OCI-LY7 (cell line): ENCODE results near the gene PRX.
"Not testable (repeated sequence)": the region's sequence is repeated elsewhere in the genome, so short reads cannot be mapped to it uniquely, and the experiment has no call there.

ENCODE experiments used
- EZH2phosphoT487 ChIP-seq: fragments of 200-600 bp; sonication (generic); IDR thresholded peaks from 2 replicates; pipeline ENCODE4 v1.6.1; 2018; ENCODE audit warnings: low read depth, borderline replicate concordance, mild to moderate bottlenecking, mixed run types, antibody characterized with exemption, low read length, moderate library complexity, mixed read lengths
- TF ChIP-seq, protein P1 (sequence below): fragments of 200-600 bp; sonication (generic); conservative IDR thresholded peaks from 2 replicates; pipeline ENCODE4 v1.5.1; 2014; ENCODE audit warnings: mild to moderate bottlenecking, antibody characterized with exemption, low read length, moderate library complexity, mixed read lengths

DNA sequence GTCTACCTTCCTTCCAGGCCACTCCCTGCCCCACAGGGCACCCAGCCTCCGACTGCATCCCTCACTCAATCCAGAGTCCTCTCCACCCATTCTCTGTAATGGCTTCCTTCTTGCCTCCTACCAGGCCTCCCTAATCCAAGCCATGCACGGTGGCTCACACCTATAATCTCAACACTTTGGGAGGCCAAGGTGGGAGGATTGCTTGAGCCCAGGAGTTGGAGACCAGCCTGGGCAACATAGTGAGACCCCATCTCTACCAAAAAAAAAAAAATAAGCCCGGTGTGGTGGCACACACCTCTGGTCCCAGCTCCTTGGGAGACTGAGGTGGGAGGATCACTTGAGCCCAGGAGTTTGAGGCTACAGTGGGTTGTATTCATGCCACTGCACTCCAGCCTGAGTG lies 42.9 kb downstream of the PRX start:
- TF ChIP-seq, protein P1, sequence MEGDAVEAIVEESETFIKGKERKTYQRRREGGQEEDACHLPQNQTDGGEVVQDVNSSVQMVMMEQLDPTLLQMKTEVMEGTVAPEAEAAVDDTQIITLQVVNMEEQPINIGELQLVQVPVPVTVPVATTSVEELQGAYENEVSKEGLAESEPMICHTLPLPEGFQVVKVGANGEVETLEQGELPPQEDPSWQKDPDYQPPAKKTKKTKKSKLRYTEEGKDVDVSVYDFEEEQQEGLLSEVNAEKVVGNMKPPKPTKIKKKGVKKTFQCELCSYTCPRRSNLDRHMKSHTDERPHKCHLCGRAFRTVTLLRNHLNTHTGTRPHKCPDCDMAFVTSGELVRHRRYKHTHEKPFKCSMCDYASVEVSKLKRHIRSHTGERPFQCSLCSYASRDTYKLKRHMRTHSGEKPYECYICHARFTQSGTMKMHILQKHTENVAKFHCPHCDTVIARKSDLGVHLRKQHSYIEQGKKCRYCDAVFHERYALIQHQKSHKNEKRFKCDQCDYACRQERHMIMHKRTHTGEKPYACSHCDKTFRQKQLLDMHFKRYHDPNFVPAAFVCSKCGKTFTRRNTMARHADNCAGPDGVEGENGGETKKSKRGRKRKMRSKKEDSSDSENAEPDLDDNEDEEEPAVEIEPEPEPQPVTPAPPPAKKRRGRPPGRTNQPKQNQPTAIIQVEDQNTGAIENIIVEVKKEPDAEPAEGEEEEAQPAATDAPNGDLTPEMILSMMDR = not testable (repeated sequence)
- TF ChIP-seq EZH2phosphoT487 = not testable (repeated sequence)
